HEK293 (cell line): ENCODE measurements around the gene ATOH8.

Source experiments
- CTCF ChIA-PET: fragments of 350-600 bp; formaldehyde crosslinking; extraction: SDS; loops from one replicate; lab custom pipeline; 2021; ENCODE audit warnings: antibody characterized with exemption; lab: Yijun Ruan, JAX
- POLR2A ChIA-PET: fragments of 300-600 bp; formaldehyde crosslinking; extraction: SDS; loops from one replicate; lab custom pipeline; 2020; ENCODE audit warnings: antibody characterized with exemption, inconsistent platforms; lab: Yijun Ruan, JAX
- H3K27ac ChIP-seq: fragments of 200-500 bp; sonication (Bioruptor generic); 2 replicates; pipeline ENCODE4 v1.5.1; 2014; ENCODE audit warnings: low read depth, low read length, control low read depth, inconsistent platforms; ENCODE audit errors: extremely low read depth
- H3K36me3 ChIP-seq, 2 experiments: fragments of 200-500 bp in 1 of 2; sonication (Bioruptor generic) in 1 of 2; 1 replicate in 1 of 2; 2 replicates in 1 of 2; pipeline ENCODE4 v1.5.1; 2014 to 2017; ENCODE audit warnings: inconsistent platforms in 2 of 2, low read length in 2 of 2; ENCODE audit not compliant: control insufficient read depth in 2 of 2, insufficient read depth in 1 of 2
- H3K4me1 ChIP-seq: fragments of 200-500 bp; sonication (Bioruptor generic); 2 replicates; pipeline ENCODE4 v1.5.1; 2014; ENCODE audit warnings: mild to moderate bottlenecking, low read length, inconsistent platforms; ENCODE audit not compliant: control insufficient read depth, insufficient read depth
- H3K4me3 ChIP-seq: 2 replicates; pipeline ENCODE4 v1.5.1; 2011; ENCODE audit warnings: low read depth, mild to moderate bottlenecking, control low read depth, low read length, moderate library complexity
- H3K9me3 ChIP-seq: fragments of 200-500 bp; sonication (Bioruptor generic); 2 replicates; pipeline ENCODE4 v1.5.1; 2014; ENCODE audit warnings: low read depth, low read length, inconsistent platforms; ENCODE audit not compliant: control insufficient read depth, insufficient read depth
- REST ChIP-seq: fragments of 450-650 bp; formaldehyde crosslinking; IDR thresholded peaks from 2 replicates; pipeline ENCODE4 v1.5.1; 2016; ENCODE audit warnings: missing biosample characterization, missing genetic modification characterization
- SP2 ChIP-seq: fragments of 450-650 bp; formaldehyde crosslinking; IDR thresholded peaks from 2 replicates; pipeline ENCODE4 v1.5.1; 2016; ENCODE audit warnings: missing biosample characterization, missing genetic modification characterization
- ZBTB1 ChIP-seq: fragments of 450-650 bp; formaldehyde crosslinking; IDR thresholded peaks from 2 replicates; pipeline ENCODE4 v1.5.1; 2016; ENCODE audit warnings: missing biosample characterization, missing genetic modification characterization
- ZIC2 ChIP-seq: fragments of 450-650 bp; formaldehyde crosslinking; IDR thresholded peaks from 2 replicates; pipeline ENCODE4 v1.5.1; 2016; ENCODE audit warnings: missing biosample characterization, missing genetic modification characterization
- ZNF140 ChIP-seq: fragments of 450-650 bp; formaldehyde crosslinking; IDR thresholded peaks from 2 replicates; pipeline ENCODE4 v1.5.1; 2016; ENCODE audit warnings: missing biosample characterization, missing genetic modification characterization
- ZNF202 ChIP-seq: fragments of 450-650 bp; formaldehyde crosslinking; IDR thresholded peaks from 2 replicates; pipeline ENCODE4 v1.5.1; 2016; ENCODE audit warnings: missing biosample characterization, missing genetic modification characterization, borderline replicate concordance
- ZNF223 ChIP-seq: fragments of 450-650 bp; formaldehyde crosslinking; IDR thresholded peaks from 2 replicates; pipeline ENCODE4 v1.5.1; 2016; ENCODE audit warnings: missing biosample characterization, missing genetic modification characterization
- ZNF426 ChIP-seq: fragments of 450-650 bp; formaldehyde crosslinking; IDR thresholded peaks from 2 replicates; pipeline ENCODE4 v1.5.1; 2017; ENCODE audit warnings: missing biosample characterization, missing genetic modification characterization, mild to moderate bottlenecking, inconsistent platforms, moderate library complexity
- ZNF600 ChIP-seq: fragments of 450-650 bp; formaldehyde crosslinking; IDR thresholded peaks from 2 replicates; pipeline ENCODE4 v1.5.1; 2016; ENCODE audit warnings: missing biosample characterization, missing genetic modification characterization
- ZNF629 ChIP-seq: fragments of 450-650 bp; formaldehyde crosslinking; IDR thresholded peaks from 2 replicates; pipeline ENCODE4 v1.5.1; 2017; ENCODE audit warnings: missing biosample characterization, missing genetic modification characterization
- ZNF701 ChIP-seq: fragments of 450-650 bp; formaldehyde crosslinking; IDR thresholded peaks from 2 replicates; pipeline ENCODE4 v1.5.1; 2016; ENCODE audit warnings: missing biosample characterization, missing genetic modification characterization
- TF ChIP-seq, protein P1 (sequence below): fragments of 450-650 bp; formaldehyde crosslinking; IDR thresholded peaks from 2 replicates; pipeline ENCODE4 v1.5.1; 2016; ENCODE audit warnings: missing biosample characterization, missing genetic modification characterization
- TF ChIP-seq, protein P2 (sequence below): sonication (generic); formaldehyde crosslinking; IDR thresholded peaks from 2 replicates; pipeline ENCODE4 v1.8.1; 2022; ENCODE audit warnings: mild to moderate bottlenecking, moderate library complexity, missing genetic modification reagents

ATOH8 gene

DNA sequence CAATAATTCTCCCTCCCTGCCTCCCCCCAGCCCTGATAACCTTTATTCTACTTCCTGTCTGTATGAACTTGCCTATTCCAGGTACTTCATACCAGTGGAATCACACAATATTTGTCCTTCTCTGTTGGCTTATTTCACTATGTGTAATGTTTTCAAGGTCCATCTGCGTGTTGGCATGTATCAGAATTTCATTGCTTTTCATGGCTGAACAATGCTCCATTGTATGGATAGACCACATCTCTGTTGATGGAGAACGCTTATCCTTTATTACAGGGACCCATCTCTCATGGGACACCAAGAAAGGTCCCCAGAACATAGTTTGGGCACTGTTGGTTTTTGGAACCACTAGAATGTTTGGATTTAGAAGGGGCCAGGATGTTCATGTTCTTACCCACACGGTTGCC lies 40.2 kb downstream of the ATOH8 start:
- POLR2A ChIA-PET, result interaction anchor here (0.5 to 0.6 kb wide), 2 partner anchors 12 to 218 kb away, joined by 3 to 6 read pairs; no protein-coding TSS in a partner anchor
- Histone ChIP-seq H3K36me3 (no peaks in the 10 kb centered on the region), H3K4me3 (no peak overlapping the region), H3K9me3 (no peaks in the 10 kb centered on the region), H3K27ac (no peak overlapping the region), H3K4me1 (peaks cover 12% of the 10 kb centered on the region; the same call in 1 of the 2 replicates)
- no peak for TF ChIP-seq ZNF629 (tag by site-specific recombination)
- no peak for TF ChIP-seq ZNF140
- no peak for TF ChIP-seq ZNF426 (tag by site-specific recombination)
- no peak for TF ChIP-seq SP2 (tag by site-specific recombination)
- TF ChIP-seq, protein P1, sequence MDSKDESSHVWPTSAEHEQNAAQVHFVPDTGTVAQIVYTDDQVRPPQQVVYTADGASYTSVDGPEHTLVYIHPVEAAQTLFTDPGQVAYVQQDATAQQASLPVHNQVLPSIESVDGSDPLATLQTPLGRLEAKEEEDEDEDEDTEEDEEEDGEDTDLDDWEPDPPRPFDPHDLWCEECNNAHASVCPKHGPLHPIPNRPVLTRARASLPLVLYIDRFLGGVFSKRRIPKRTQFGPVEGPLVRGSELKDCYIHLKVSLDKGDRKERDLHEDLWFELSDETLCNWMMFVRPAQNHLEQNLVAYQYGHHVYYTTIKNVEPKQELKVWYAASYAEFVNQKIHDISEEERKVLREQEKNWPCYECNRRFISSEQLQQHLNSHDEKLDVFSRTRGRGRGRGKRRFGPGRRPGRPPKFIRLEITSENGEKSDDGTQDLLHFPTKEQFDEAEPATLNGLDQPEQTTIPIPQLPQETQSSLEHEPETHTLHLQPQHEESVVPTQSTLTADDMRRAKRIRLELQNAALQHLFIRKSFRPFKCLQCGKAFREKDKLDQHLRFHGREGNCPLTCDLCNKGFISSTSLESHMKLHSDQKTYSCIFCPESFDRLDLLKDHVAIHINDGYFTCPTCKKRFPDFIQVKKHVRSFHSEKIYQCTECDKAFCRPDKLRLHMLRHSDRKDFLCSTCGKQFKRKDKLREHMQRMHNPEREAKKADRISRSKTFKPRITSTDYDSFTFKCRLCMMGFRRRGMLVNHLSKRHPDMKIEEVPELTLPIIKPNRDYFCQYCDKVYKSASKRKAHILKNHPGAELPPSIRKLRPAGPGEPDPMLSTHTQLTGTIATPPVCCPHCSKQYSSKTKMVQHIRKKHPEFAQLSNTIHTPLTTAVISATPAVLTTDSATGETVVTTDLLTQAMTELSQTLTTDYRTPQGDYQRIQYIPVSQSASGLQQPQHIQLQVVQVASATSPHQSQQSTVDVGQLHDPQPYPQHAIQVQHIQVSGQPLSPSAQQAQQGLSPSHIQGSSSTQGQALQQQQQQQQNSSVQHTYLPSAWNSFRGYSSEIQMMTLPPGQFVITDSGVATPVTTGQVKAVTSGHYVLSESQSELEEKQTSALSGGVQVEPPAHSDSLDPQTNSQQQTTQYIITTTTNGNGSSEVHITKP (tag by site-specific recombination), result no peak
- no peak for TF ChIP-seq ZNF202 (tag by site-specific recombination)
- no peak for TF ChIP-seq ZNF600 (tag by site-specific recombination)
- no peak for TF ChIP-seq REST (tag by site-specific recombination)
- TF ChIP-seq ZNF223 (tag by site-specific recombination), result no peak
- no peak for TF ChIP-seq ZNF701 (tag by site-specific recombination)
- no peak for TF ChIP-seq ZBTB1 (tag by site-specific recombination)
- CTCF ChIA-PET, result interaction anchor here (1.2 to 1.5 kb wide), 5 partner anchors 10 to 65 kb away, joined by 3 to 11 read pairs (median 4); partner anchors contain the start of gene ATOH8

- Histone ChIP-seq H3K36me3 (no peaks in the 10 kb centered on the region), H3K27ac (no peak overlapping the region), H3K4me3 (no peak overlapping the region), H3K9me3 (no peaks in the 10 kb centered on the region), H3K4me1 (peaks cover 12% of the 10 kb centered on the region; the same call in 1 of the 2 replicates)
- POLR2A ChIA-PET, result interaction anchor here (0.5 to 0.6 kb wide), 2 partner anchors 12 to 219 kb away, joined by 3 to 6 read pairs; no protein-coding TSS in a partner anchor
- CTCF ChIA-PET, result interaction anchor here (0.6 to 1.5 kb wide), 7 partner anchors 10 to 66 kb away, joined by 3 to 11 read pairs (median 4); partner anchors contain the start of gene ATOH8
- TF ChIP-seq ZIC2 (tag by site-specific recombination), result peak; percentile 89
- TF ChIP-seq, protein P2, sequence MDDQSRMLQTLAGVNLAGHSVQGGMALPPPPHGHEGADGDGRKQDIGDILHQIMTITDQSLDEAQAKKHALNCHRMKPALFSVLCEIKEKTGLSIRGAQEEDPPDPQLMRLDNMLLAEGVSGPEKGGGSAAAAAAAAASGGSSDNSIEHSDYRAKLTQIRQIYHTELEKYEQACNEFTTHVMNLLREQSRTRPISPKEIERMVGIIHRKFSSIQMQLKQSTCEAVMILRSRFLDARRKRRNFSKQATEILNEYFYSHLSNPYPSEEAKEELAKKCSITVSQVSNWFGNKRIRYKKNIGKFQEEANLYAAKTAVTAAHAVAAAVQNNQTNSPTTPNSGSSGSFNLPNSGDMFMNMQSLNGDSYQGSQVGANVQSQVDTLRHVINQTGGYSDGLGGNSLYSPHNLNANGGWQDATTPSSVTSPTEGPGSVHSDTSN (CRISPR knock-in tag), result no peak
These were observed 40.8 kb downstream of the ATOH8 start for GRCh38 chr2:85794491-85795121.
